ENCODE results near the gene GUCA1A.
A peak's percentile ranks its signal among the peaks of the same experiment; 100 is the strongest.

The GUCA1A gene

DNA sequence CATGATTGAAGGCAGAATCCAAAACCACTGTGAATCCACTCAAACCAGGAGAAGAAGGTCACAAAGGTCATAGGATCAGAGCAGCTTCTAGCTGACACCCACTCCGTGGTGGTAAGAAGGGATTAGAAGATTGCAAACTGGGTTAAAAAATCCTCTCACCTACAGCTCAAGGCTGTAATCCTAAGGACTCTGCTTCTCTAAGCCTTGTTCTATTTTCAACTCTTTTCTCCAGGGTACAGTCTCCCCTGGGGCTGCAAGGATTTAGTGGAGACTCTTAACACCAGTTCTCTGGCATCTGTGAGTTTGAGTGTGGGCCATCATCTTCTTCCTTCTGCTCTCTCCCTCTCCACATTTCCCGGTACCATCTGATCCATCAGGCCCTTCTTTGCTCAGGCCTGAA lies at the start of gene GUCA1A:
GUCA1A (plus strand) TSS at position 264 of the 400 bp plus-strand sequence. CDS start 250 bp downstream, outside the sequence.
- DNase-seq: no peak

DNA sequence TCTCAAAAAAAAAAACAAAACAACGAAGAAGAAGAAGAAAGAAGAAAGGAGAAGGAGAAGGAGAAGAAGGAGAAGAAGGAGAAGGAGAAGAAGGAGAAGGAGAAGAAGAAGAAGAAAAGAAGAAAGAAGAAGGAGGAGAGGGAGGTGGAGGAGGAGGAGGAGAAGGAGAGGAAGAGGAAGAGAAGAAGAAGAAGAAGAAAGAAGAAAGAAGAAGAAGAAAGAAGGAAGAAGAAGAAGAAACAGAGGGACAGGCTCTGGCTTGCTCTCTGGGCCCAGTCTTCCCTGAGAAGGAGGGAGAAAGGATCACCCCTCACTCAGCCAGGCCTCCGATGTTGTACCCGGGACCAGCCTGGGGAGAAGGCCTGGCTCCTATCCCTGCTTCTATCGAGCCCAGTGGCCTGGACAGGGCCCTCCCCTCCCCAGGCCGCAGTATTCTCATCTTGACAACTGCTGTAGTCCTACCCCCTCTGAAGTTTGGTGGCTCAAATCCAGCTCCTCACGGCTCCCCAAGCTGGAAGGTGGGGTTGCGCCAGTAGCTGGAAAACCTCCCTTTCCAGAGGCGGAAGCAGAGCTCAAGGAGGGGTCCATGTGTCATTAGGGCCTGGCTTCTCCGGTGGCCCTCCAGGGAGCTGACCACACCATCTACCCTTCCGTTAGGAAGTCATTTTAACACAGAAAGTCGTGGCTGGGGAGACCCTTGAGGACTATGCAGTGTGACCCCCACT lies 49.6 kb upstream of the GUCA1A start:
- DNase-seq: no peak

DNA sequence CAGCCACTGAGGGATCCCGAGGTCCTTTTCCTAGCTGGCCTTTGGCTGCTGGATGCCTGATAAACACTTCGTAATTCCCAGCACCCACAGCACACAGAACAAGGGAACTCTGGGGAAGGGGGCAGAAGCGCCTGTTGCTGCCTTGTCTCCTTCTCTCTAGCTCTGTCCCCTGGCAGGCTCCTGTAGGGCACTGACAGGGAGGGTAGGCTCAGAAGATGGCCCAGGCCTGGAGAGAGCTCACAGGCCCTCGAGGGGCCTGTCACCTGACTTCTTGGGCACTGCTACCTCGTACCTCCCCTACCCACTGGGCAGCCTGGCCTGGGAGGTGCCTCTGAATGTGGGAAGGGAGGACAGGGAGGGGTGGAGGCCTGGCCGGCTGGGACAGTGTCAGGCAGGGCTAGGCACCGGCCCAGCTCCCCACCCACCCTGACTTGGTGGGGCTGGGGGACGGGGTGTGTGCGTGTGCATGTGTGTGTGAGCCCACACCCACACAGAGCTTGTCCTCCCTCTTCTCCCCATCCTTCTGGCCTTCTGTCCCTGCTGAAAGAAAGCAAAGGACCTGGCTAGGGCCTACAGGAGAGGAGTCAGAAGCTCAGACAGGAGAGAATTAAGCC lies 48.8 kb upstream of the GUCA1A start:
- no peak for DNase-seq

DNA sequence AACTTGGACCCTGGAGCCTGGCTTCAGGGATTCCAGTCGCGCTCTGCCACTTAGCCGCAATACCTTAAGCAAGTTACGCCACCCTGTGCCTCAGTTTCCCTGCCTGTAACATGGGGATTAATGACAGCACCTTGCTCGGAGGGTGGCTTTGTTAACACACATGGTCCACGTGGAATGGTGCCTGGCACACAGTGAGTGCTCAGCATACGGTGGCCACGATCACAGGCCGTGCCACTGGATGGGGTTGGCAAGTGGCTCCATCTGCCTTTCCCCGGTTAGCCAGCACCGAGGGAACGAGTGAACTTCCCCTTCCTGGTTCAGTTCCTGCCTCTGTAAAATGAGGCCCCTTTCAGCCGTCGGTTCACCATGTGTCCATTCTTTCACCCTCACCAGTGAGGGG lies 47.9 kb upstream of the GUCA1A start:
- no peak for DNase-seq

DNA sequence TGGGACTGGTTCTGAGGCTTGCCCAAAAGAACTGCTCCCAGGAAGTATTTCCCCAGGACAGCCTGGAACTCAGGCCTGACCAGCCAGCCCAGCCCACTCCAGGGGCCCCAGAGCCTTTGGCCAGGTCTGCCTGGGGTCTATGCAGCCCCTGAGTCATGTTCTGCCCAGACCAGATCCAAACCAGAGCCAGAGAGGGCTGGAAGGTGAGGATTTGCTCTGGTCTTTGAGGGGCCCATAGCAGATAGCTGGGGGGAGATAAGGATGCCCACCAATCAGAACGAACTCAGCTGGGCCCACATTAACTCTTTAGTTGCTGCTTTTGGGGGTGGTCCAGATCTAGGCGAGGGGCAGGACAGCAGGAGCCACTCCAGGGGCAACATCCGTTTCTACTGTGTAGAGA lies 47.5 kb upstream of the GUCA1A start:
- DNase-seq: no peak

DNA sequence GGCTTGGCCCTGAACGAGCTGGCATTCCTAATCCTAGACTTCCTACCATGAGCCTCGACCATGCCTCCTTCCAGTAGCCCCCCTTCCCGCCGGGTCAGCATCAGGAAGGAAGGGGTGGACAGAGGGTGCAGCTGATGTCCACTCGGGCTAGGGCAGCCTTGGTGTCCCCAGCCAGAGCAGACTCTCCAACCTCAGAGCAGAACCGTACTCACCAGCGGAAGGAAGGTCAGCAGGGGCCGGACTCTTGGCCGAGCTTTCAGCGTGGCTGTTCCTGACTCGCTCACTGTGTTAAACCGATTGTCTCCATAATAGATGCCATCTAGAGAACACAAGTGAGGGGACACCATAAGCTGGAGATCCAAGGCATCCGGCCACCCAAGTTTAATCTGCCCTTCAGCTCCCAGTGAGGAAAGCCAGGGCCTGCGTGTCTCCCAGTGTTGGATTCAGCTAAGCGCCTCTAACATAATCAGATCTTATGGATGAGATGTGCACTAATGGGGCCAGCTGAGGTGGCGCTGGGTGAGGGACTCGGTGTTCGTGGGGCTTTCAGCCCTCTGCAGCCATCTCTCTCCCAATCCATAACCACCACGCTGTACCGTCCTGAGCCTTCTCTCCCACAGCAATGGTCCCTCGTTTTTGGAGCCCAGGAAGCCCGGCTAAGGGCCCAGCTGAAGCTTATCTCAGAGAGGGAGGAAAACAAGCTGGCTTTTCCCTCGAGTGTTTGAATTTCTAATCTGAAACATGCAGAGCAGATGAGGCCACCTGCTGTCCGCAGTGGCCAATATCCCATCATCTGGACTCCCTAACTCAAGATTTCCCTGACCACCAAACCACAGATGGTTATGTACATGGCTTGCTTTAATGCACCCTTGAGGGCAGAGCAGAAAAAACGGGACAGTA lies 44.5 kb upstream of the GUCA1A start:
- no peak for DNase-seq

DNA sequence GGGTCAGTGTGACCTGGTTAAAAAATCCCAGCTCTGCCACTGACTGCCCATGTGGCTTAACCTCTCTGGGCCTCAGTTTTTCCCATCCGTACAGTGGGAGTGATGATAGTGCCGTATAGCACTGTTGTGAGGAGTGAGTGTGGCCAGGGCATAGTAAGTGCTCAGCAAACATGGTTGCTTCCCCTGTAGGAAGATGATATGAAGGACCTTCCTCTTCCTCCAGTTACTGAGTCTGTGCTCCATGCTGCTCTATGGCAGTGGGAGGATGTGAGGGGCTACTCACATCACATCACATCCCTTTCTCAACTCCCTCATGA lies 43.8 kb upstream of the GUCA1A start:
- DNase-seq: no peak

DNA sequence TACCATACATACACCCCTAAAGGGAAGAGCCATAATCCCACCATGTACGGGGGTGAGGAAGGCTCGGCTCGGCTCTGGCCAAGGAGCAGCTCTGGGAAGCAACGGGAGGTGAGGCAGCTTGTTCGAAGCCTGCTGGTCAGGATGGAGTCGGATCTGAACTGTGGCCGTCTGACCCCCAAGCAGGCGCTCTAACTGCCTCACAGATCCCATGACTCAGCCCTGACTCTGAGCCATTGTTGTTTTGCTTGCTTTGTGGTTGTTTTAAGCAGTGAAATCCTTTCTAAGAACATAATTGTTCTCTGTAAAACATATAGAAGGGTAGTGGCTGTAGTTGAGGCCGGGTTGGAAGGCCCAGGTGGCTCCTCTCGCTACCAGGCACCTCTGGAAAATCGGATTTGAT lies 41.6 kb upstream of the GUCA1A start:
- no peak for DNase-seq

DNA sequence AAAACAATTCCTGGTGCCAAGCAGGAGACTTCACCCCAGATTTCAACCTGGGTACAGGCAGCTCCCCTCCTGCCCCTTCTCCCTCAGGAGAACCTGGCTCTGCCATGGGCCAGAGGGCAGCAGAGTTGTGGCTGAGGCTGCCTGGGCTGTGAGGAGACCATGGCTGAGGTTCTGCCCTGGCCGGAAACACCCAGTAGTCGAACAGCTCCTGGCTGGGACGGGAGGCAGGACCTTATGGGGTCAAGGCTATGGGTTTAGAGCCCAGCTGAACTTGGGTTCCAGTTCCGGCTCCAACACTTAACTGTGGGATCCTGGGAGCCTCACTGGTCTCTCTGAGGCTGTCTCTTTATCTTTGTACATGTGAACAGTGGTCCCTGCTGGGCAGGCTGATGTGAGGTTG lies 39.2 kb upstream of the GUCA1A start:
- DNase-seq: no peak

DNA sequence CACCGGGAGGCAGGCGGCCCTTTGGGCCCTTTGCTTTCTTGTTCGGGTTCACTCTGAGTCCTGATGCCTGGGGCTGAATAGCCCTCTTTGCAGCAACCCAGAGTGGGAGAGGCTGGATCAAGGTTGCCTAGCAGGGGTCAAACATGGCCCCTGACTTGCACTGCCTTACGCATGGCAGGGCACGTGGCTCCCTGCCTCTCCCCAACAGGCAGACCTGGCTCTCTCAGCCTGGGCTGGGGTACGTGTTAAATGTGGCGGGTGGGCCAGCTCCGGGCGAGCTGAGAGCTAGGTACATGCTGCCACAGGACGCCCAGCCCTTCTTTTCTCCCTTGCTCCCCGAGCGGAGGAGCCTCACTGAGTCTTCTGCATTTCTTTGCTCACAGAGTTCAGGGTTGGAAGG lies 38.0 kb upstream of the GUCA1A start:
- no peak for DNase-seq

DNA sequence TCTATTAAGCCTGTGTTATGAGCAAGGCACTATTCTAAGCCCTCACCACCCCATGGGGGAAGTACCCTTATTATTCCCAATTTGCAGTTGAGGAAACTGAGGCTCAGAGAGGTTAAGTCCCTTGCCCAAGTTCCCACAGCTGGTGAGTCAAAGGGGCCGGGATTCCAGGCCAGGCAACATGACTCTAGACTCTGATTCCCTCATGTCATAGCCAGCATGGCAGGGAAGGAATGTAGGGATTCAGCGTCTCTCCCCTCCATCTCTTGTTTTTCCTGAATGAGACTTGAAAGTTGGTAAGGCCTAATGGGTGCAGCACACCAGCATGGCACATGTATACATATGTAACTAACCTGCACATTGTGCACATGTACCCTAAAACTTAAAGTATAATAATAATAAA lies 37.4 kb upstream of the GUCA1A start:
- no peak for DNase-seq

DNA sequence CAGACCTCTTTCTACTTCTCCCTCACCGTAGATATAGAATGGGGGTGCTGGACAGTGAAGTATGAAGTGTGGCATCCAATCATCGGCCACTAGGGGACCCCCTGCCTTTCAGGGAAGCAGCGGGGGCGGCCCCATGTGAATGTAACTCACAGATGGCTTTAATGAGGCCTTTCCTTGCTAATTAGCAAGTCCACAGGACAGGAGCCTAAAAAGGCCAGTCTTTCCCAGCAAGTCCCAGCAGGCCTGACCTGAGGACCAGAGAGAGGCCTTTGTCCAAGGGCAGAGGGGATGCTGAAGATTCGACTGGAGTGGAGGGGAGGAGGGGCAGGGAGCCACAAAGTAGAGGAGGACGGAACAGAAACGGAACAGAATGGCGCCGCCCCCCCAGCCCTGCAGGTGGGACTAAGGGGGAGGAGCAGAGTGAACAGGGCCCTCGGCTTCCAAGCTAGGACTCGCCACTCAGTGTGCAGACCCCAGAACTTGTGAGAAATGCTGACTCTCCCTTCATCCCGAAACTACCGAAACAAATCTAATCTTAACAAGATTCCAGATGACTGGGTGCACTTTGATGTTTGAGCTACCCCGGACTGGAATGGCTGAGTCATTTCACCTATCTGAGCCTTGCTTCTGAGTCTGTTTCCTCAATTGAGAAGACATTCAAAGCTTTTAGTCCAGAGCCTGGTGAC lies 36.5 kb upstream of the GUCA1A start:
- DNase-seq: peak; percentile 3 to 15

DNA sequence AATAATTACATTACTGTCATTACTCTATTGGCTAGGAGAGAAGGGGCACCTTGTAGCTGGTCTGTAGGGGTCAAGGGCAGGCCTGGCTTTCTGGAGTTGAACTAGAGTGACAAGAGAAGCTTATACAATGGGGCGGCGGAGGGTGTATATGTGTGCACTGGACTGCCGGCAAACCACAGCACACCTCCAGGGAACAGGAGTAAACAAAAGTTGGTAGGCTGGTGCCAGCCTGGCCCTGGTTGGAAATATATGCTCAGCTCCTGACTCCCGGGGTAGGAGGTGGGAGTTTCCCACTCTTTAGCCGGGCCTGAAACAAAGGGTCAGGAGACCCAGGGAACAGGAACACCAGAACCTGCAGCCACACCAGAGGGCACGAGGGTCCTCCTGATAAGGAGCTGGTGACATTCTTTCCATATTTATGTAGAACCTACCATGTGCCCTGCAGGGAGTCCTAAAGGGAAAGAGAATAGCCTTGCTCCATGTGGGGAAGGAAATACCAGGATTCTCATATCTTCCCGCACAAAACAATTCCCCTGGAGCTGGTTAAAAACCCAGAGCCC lies 35.9 kb upstream of the GUCA1A start:
- no peak for DNase-seq

DNA sequence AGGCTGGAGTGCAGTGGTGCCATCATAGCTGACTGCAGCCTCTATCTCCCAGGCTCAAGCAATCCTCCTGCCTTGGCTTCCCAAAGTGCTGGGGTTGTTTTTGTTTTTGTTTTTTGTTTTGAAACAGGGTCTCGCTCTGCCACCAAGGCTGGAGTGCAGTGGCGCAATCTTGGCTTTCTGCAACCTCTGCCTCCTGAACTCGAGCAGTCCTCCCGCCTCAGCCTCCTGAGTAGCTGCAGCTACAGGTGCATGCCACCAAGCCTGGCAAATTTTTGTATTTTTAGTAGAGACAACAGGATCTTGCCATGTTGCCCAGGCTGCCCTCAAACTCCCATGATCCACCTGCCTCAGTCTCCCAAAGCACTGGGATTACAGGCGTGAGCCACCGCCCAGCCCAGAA lies 35.0 kb upstream of the GUCA1A start:
- DNase-seq: no peak

DNA sequence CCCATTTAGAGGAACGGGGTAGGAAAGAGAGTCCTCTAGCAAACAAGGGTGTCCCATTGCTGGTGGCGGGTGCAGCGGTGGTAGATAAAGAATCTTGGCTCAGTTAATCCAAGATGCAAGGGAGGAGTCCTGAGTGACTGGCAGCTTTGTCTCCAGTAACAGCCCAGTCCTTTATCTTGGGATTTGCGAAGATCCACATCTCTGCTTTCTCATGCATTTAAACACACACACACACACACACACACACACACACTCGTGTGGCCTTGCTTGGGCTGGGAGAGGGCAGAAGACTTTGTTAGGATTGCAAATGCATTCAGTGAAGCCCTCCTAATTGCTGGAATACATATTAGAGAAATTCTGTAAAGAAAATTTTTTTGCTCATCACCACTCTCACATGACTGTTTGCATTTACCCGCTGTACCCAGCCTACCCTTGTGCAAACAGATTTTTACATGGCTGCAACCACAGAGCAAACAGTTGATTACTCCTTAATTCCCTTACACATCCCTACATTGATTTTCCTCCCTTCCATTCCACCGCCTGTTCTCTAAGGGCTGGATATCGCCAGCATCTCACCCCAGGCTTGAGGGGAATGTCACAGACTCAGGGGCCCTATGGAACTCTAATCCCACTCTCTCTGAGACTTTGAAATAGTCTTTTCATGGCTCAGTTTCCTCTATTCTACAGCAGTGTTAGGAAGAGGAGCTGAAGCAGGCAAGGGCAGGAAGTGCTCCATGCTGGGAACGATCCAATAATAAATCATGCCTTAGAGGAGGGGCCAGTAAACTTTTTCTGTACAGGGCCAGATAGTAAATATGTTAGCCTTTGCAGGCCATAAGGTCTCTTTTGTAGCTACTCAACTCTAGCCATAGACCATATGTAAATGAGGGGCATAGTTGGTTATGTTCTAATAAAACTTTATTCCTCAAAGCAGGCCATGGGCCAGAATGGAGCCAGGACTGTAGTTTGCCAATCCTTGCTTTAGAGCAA lies 34.2 kb upstream of the GUCA1A start:
- no peak for DNase-seq

DNA sequence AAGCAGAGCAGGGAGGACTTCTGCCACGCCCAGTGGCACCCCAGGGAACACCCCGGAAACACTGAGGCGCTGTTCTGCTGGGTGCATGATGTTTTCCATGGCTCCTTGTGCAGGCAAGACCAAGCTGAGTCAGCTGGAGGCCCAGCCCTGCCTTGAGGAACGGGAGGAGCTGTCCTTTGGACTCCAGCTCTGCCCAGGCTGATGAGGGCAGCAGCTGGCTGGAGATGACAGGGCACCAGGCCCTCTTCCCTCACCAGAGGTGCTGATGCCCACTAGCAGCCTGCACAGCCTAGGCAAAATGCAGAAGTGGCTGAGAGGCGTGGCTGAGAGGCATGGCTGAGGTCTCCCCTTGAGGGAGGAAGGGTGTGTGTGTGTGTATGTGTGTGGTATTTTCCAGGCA lies 33.1 kb upstream of the GUCA1A start:
- peak in 1 of 2 donors; percentile 45 for DNase-seq

DNA sequence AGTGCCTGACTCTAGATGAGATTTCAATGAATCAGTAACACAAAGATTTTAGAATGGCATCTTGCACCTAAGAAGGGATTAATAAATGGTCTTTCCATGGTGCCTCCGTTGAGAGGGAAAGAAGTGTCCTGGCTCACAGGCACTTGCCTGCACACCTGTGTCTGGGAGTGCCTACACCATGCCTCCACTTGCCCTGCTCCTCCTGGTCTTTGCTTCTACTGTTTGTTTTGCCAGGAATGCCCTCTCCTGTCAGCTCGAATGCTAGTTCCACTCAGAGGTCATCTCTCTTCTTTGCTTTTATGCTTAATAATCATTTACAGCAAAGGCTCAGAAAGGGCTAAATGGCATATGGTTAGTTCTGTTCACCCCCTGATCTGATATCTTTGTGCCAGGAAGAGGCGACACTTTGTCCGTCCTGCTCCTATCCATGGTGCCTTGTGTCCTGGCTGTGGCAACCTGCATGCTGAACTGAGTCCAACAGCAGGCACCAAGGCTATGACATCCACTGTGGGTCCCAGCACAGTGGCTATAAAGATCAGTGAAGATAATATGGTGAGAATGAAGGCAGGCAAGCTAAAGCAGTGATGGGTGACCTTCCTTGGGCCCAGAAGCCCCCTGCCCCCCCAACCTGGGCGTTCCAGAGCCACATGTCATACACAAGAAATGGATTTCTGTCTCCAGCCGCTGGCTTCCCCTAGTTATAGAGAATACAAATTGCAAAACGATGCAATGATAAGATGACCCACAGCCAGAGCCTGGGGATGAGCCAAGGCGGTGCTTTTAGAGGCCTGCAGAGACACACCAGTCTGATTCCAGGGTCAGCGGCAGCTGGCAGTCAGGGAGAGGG lies 32.2 kb upstream of the GUCA1A start:
- DNase-seq: no peak

DNA sequence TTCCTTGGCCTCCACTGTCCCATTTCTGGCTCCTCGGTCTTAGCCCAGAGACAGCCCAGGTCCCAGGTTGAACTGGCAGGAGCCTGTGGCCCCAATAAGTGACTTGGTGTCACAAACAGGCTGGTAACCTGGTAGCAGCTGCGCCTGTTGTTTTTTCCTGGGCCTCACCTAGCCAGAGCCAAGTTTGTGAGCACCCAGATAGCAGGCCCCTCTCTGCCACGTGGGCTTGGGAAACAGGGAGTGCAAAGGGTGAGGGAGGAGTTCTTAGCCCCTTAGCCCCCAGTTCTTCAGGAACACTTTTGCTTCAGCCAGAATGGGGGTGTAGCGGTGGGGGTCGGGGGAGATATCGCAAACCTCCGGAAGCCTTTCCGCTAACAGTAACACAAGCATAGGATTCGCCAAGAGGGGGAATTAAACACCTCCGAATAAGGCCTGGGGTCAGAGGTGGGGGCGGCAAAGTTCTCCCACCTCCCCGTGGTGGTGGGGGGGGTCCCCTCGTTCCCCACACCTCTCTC lies 31.5 kb upstream of the GUCA1A start:
- no peak for DNase-seq

DNA sequence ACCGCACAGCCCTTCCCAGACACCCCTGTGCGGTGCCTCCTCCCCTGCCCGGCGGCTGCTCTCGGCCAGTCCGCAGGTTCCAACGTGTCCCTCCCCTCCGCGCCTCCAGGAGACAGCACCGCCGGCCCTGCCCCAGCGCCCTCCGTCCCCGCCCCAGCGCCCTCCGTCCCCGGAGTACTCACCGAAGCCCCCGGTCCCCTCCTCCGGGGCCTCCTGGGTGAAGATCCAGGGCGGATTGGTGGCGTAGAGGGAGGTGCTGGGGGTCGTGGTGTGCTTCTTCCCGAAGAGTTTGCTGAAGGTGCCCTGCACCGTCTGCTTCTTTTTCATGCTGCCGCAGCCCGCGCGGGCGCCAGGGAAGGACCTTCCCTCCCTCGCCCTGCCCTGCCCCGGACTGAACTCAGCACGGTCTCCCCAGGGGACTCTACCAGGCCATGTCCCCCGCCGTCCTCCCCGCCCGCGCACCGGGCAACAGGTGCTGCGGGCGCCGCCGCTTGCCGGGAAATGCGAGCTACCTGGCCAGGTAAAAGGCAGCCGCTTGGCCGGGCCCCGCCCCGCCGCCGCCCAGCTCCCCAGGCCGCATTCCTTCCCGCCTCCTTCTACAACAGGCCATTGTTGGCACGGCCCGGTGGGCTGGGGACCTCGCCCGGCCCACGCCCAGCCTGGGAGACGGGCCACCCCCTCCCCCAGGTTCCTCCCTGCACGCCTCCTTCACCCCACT lies 30.9 kb upstream of the GUCA1A start, which contains the start of gene C6orf132:
C6orf132 (minus strand) TSS at position 503 of the 718 bp plus-strand sequence; CDS start at position 327, 176 bp downstream.
- DNase-seq: no peak

DNA sequence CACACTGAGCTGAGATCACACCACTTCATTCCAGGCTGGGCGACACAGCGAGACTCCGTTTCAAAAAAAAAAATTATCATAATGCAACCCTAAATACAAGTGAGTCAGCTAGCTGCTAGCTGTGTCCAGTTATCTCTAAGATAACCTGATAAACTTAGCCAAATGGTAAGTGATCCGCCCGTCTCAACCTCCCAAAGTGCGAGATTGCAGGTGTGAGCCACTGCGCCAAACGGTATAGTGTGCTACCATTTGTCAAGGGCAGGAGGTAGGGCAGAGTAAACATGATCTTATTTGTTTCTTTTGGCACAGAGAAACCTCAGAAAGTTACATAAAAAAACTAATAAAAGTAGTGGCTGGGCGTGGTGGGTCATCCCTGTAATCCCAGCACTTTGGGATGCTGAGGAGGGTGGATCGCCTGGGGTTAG lies 26.0 kb upstream of the GUCA1A start:
- no peak for DNase-seq
